ENCODE data around the gene LCOR. TPM values are rescaled to one million over a fixed set of nuclear protein-coding genes. Genes with fewer than 3 reads are reported as not detected.

LCOR gene
- total and polyA plus RNA-seq, 8 donors = 2.0 to 61.3 (median 18.0) TPM

GRCh38 chr10:96902731-96903358, 70.7 kb downstream of the LCOR start:
- Histone ChIP-seq H3K4me3 (no peak overlapping the region), H3K9me3 (no peaks in the 10 kb centered on the region), H3K27ac (no peak overlapping the region), H3K36me3 (peaks cover 0 to 3% (median 0%) of the 10 kb centered on the region in 4 donors), H3K4me1 (peaks cover 13 to 69% (median 38%) of the 10 kb centered on the region in 4 donors), H3K27me3 (no peaks in the 10 kb centered on the region)
- intact Hi-C loops (cut with DNase I; ENCODE audit: low total_unique reads) = no loop called here
- no peak for DNase-seq
- 72 to 82% (median 77%) methylated on average over 4 of the region's 4 CpGs for WGBS, 5 donors
- TF ChIP-seq POLR2AphosphoS5 (IDR thresholded peaks at IDR 0.05) = no peak
- TF ChIP-seq POLR2A (IDR thresholded peaks at IDR 0.05) = no peak

DNA sequence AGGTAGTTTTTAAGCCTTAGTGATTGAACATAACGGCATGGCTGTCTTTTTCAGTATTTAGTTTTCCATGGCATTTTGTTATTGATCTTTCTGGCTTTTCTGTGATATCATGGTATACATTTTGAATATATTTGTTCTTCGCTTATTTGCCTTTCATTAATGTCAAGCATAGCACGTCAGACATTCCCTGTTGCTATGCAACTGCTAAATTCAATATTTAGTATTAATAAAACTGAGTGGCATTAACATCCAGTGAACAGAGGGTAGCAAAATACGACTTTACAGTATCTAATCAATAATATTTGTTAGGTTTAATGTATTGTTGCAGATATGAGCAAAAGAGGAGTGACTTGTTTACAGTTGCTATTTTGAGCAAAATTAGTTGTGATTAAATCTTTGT, 72.5 kb downstream of the LCOR start:
- Histone ChIP-seq H3K36me3 (peaks cover 0 to 16% (median 0%) of the 10 kb centered on the region in 4 donors), H3K9me3 (no peaks in the 10 kb centered on the region), H3K27ac (no peak overlapping the region), H3K27me3 (no peaks in the 10 kb centered on the region), H3K4me3 (no peak overlapping the region), H3K4me1 (peaks cover 13 to 67% (median 31%) of the 10 kb centered on the region in 4 donors)
- intact Hi-C loops (cut with DNase I; ENCODE audit: low total_unique reads) = no loop called here
- WGBS, 5 donors = 36 to 70% (median 60%) methylated on average over 4 of the region's 4 CpGs
- TF ChIP-seq CTCF (IDR thresholded peaks at IDR 0.05) = no peak
- no peak for TF ChIP-seq POLR2A (IDR thresholded peaks at IDR 0.05)
- no peak for TF ChIP-seq POLR2AphosphoS5 (IDR thresholded peaks at IDR 0.05)
- no peak for TF ChIP-seq EP300 (IDR thresholded peaks at IDR 0.05)
- peak in 1 of 2 donors; percentile 47 for DNase-seq

DNA sequence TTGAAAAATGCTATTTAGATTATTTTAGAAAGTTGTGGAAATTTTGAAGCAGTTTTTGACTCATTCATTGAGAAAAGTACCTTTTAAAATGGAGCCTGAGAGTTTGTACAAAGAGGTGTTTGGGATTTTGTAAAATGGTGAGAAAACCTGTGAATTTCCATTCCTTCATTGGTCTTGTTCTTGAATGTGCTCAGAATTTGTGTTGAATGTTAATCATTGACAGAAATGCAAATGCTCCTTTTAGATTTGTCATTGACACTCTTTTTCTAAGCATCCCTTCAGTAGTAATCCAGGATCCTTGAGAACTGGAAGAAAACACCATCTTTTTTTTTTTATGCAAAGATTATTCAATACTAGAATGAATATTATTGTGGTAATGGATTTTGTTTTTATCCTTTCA, 74.8 kb downstream of the LCOR start:
- intact Hi-C loops (cut with DNase I; ENCODE audit: low total_unique reads) = no loop called here
- H3K4me1 ChIP-seq = peaks cover 13 to 83% (median 37%) of the 10 kb centered on the region in 4 donors
- TF ChIP-seq POLR2A (IDR thresholded peaks at IDR 0.05) (no peak), POLR2AphosphoS5 (IDR thresholded peaks at IDR 0.05) (no peak), CTCF (IDR thresholded peaks at IDR 0.05) (no peak), EP300 (IDR thresholded peaks at IDR 0.05) (no peak)

DNA sequence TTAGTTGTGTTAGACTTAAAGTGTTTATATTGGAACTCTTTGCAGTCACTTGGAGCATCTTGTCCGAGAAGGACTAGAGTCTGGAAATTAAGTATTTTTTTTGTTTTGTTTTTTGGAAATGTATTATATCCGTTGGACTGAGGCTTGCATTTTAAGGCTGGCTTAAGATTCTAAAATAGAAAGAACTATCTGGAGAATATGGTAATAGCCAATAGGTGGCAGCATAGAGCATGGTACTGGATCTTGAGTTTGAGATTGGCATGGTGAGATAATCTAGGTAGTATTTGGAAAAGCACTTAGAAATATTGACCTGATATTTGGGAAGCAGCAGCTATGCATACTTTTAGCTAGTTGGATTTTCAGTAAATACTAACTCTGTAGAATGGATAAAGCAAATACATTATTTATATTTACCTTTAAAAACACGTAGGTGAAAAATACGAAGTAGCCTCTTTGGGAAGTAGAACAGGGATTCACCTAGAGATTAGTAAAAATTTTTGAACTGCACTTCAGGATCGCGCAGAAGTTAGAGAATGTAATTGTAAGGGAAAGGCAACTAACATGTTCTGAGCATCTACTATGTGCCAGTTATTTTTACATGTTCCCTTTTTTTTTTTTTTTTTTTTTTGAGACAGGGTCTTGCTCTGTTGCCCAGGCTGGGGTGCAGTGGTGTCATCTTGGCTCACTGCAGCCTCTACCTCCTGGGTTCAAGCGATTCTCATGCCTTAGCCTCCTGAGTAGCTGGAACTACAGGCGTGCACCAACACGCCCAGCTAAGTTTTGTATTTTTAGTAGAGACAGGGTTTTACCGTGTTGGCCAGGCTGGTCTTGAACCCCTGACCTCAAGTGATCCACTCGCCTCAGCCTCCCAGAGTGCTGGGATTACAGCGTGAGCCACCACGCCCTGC, 78.6 kb downstream of the LCOR start:
- intact Hi-C loops (cut with DNase I; ENCODE audit: low total_unique reads) = no loop called here
- WGBS, 5 donors = 77 to 82% (median 81%) methylated on average over 13 of the region's 13 CpGs
- DNase-seq = peak in 1 of 2 donors; percentile 57
- Histone ChIP-seq H3K9me3 (no peaks in the 10 kb centered on the region), H3K4me3 (no peak overlapping the region), H3K27me3 (no peaks in the 10 kb centered on the region), H3K27ac (no peak overlapping the region), H3K36me3 (peaks cover 0 to 29% (median 13%) of the 10 kb centered on the region in 4 donors), H3K4me1 (peaks cover 0 to 46% (median 16%) of the 10 kb centered on the region in 4 donors)
- no peak for TF ChIP-seq POLR2AphosphoS5 (IDR thresholded peaks at IDR 0.05)
- TF ChIP-seq EP300 (IDR thresholded peaks at IDR 0.05) = no peak
- TF ChIP-seq POLR2A (IDR thresholded peaks at IDR 0.05) = no peak
- TF ChIP-seq CTCF (IDR thresholded peaks at IDR 0.05) = peak in 5 of 7 experiments; percentile 27 to 56 (median 47)

More for the DNA sequence above, 74.8 kb downstream of the LCOR start:
- Histone ChIP-seq H3K36me3 (peaks cover 0 to 16% (median 0%) of the 10 kb centered on the region in 4 donors), H3K27ac (no peak overlapping the region), H3K27me3 (no peaks in the 10 kb centered on the region), H3K9me3 (no peaks in the 10 kb centered on the region), H3K4me3 (no peak overlapping the region)
- DNase-seq = no peak
